Activated T-helper 1 cell treated with anti-CD3 and anti-CD28 coated beads, Interleukin-12 subunit alpha, Interleukin-12 subunit beta, Interleukin-2, Interleukin-4 antibody, amounts not matched to agents 30 ng/mL and 10 ng/mL and 1 ng/mL, durations not matched to agents 14 hours and 24 hours and 36 hours (primary cell): Measurements from ENCODE around the gene PARN. TPM values are rescaled to one million over a fixed set of nuclear protein-coding genes. Genes with fewer than 3 reads are reported as not detected.

Experiments used
- DNase-seq: peaks from one replicate; pipeline ENCODE4 v3.0.0; 2021; ENCODE audit warnings: low spot score
- H3K27ac Mint-ChIP-seq: one replicate; pipeline ENCODE4 v1.8.0; 2021; ENCODE audit warnings: mild to moderate bottlenecking, mixed read lengths
- H3K27me3 Mint-ChIP-seq: one replicate; pipeline ENCODE4 v1.8.0; 2022; ENCODE audit warnings: mild to moderate bottlenecking, moderate library complexity, mixed read lengths; ENCODE audit not compliant: insufficient read depth
- H3K36me3 Mint-ChIP-seq: one replicate; pipeline ENCODE4 v1.8.0; 2021; ENCODE audit warnings: low read depth, mixed read lengths
- H3K4me1 Mint-ChIP-seq: one replicate; pipeline ENCODE4 v1.8.0; 2021; ENCODE audit warnings: low read depth, mixed read lengths
- H3K4me3 Mint-ChIP-seq: one replicate; pipeline ENCODE4 v1.8.0; 2021; ENCODE audit warnings: mild to moderate bottlenecking, moderate library complexity, mixed read lengths
- H3K9me3 Mint-ChIP-seq: one replicate; pipeline ENCODE4 v1.8.0; 2021; ENCODE audit warnings: mixed read lengths
- intact Hi-C: fragments of 100-400 bp; cut with micrococcal nuclease; formaldehyde crosslinking; loops from one replicate; pipeline ENCODE4 v1.15.1; 2024
- total RNA-seq: library from RNA; stranded (reverse); gene quantifications from 2 replicates; pipeline ENCODE4 v1.2.3, GENCODE V29; 2022

The PARN gene
- total RNA-seq, 1 donor from 2014 or later: 55.4 TPM

GRCh38 chr16:14473488-14473887, 156.6 kb downstream of the PARN start:
- intact Hi-C loops: no loop called here
- DNase-seq: no peak
- Mint-ChIP-seq H3K36me3 (peaks cover 11% of the 10 kb centered on the region), H3K27me3 (no peaks in the 10 kb centered on the region), H3K27ac (no peak overlapping the region), H3K9me3 (no peaks in the 10 kb centered on the region), H3K4me1 (no peaks in the 10 kb centered on the region), H3K4me3 (no peak overlapping the region)

GRCh38 chr16:14472357-14472756, 157.7 kb downstream of the PARN start:
- Mint-ChIP-seq H3K36me3 (peaks cover 6% of the 10 kb centered on the region), H3K27me3 (no peaks in the 10 kb centered on the region), H3K9me3 (no peaks in the 10 kb centered on the region), H3K27ac (no peak overlapping the region), H3K4me3 (no peak overlapping the region), H3K4me1 (no peaks in the 10 kb centered on the region)
- intact Hi-C loops: no loop called here
- no peak for DNase-seq

DNA sequence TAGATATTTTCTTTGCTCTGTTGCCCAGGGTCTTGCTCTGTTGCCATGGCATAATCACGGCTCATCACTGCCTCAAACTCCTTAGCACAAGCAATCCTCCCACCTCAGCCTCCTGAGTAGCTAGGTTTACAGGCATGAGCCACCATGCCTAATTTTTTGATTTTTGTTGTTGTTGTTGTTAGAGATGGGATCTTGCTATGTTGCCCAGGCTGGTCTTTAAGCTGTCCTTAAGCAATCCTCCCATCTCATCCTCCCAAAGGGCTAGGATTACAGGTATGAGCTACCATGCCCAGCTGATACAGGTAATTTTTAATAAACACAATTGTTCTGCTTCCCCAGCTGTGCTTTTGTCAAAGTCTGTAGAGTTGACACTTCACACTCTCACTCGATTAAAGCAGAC, 159.3 kb downstream of the PARN start:
- Mint-ChIP-seq H3K4me1 (no peaks in the 10 kb centered on the region), H3K36me3 (peaks cover 2% of the 10 kb centered on the region), H3K27me3 (no peaks in the 10 kb centered on the region), H3K4me3 (no peak overlapping the region), H3K9me3 (no peaks in the 10 kb centered on the region), H3K27ac (no peak overlapping the region)
- no peak for DNase-seq
- intact Hi-C loops: no loop called here

GRCh38 chr16:14465799-14466198, 164.3 kb downstream of the PARN start:
- Mint-ChIP-seq H3K27me3 (no peaks in the 10 kb centered on the region), H3K4me3 (no peak overlapping the region), H3K4me1 (no peaks in the 10 kb centered on the region), H3K9me3 (peaks cover 11% of the 10 kb centered on the region), H3K36me3 (peaks cover 22% of the 10 kb centered on the region), H3K27ac (no peak overlapping the region)
- intact Hi-C loops: no loop called here
- no peak for DNase-seq

- Mint-ChIP-seq H3K4me1 (no peaks in the 10 kb centered on the region), H3K9me3 (peaks cover 11% of the 10 kb centered on the region), H3K4me3 (no peak overlapping the region), H3K36me3 (peaks cover 22% of the 10 kb centered on the region), H3K27me3 (no peaks in the 10 kb centered on the region), H3K27ac (no peak overlapping the region)
- intact Hi-C loops: no loop called here
- no peak for DNase-seq
These were observed 165.3 kb downstream of the PARN start for GRCh38 chr16:14464796-14465195.

DNA sequence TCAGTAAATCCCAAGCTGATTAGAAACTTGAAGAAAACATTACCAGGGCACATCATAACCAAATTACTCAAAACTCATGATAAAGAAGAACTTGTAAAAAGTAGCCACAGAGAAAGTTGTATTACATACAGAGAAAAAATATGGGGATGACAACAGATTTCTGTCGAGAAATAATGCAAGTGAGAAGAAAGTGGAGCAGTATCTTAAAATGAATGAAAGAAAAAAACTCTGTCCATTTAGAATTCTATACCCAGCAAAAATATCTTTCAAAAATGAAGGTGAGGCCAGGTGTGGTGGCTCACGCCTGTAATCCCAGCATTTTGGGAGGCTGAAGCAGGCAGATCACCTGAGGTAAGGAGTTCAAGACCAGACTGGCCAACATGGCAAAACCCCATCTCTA, 165.9 kb downstream of the PARN start:
- peaks cover 22% of the 10 kb centered on the region for H3K36me3 Mint-ChIP-seq
- no peaks in the 10 kb centered on the region for H3K4me1 Mint-ChIP-seq
- intact Hi-C loops: no loop called here
- H3K4me3 Mint-ChIP-seq: no peak overlapping the region
- peaks cover 11% of the 10 kb centered on the region for H3K9me3 Mint-ChIP-seq
- DNase-seq: no peak
- H3K27me3 Mint-ChIP-seq: no peaks in the 10 kb centered on the region
- H3K27ac Mint-ChIP-seq: no peak overlapping the region

DNA sequence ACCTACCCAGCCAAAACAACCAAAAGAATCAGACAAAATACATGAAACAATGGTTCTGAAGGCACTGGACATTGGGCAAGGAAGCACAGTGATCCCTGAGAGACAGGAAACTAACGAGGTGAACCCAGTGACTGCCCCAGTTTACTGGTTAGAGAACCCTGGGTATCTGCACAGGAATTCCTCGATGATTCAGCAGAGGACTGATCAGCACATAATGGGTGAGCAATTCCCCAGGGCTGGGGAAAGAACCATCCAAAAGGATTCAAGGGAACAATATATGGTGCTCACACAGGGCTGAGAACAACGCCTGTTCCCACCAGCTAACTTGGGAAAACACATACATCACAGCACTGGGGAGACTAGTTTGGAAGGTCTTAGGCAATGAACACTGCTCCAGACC, 167.2 kb downstream of the PARN start:
- peaks cover 11% of the 10 kb centered on the region for H3K9me3 Mint-ChIP-seq
- DNase-seq: no peak
- no peak overlapping the region for H3K4me3 Mint-ChIP-seq
- intact Hi-C loops: no loop called here
- H3K4me1 Mint-ChIP-seq: no peaks in the 10 kb centered on the region
- H3K27ac Mint-ChIP-seq: no peak overlapping the region
- peaks cover 22% of the 10 kb centered on the region for H3K36me3 Mint-ChIP-seq
- no peaks in the 10 kb centered on the region for H3K27me3 Mint-ChIP-seq

- DNase-seq: no peak
- intact Hi-C loops: no loop called here
These were observed 169.3 kb downstream of the PARN start for GRCh38 chr16:14460726-14461125.

DNA sequence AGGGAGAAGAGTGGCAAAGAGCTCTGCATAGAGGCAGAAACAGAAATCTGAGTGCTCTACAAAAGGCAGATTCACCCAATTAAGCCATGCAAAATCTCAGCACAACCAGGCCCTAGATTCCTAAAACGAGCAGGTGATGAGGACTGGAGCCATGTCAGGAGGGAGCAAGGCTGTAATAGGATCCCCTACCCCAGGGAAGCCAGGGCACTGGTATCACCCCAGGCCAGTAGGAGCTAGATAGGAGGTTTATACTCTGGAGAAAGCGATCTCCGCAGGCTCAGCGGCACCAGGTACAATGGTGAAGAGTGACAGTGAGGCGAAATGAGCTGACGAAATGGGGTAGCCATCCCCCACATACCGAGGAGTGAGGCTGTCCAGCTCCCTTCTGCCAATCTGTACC, 171.5 kb downstream of the PARN start:
- Mint-ChIP-seq H3K4me3 (no peak overlapping the region), H3K27ac (no peak overlapping the region), H3K4me1 (no peaks in the 10 kb centered on the region), H3K9me3 (peaks cover 3% of the 10 kb centered on the region), H3K27me3 (no peaks in the 10 kb centered on the region), H3K36me3 (peaks cover 18% of the 10 kb centered on the region)
- no peak for DNase-seq
- intact Hi-C loops: no loop called here

More at GRCh38 chr16:14460726-14461125, 169.3 kb downstream of the PARN start:
- Mint-ChIP-seq H3K4me3 (no peak overlapping the region), H3K36me3 (peaks cover 22% of the 10 kb centered on the region), H3K9me3 (peaks cover 11% of the 10 kb centered on the region), H3K4me1 (no peaks in the 10 kb centered on the region), H3K27me3 (no peaks in the 10 kb centered on the region), H3K27ac (no peak overlapping the region)

DNA sequence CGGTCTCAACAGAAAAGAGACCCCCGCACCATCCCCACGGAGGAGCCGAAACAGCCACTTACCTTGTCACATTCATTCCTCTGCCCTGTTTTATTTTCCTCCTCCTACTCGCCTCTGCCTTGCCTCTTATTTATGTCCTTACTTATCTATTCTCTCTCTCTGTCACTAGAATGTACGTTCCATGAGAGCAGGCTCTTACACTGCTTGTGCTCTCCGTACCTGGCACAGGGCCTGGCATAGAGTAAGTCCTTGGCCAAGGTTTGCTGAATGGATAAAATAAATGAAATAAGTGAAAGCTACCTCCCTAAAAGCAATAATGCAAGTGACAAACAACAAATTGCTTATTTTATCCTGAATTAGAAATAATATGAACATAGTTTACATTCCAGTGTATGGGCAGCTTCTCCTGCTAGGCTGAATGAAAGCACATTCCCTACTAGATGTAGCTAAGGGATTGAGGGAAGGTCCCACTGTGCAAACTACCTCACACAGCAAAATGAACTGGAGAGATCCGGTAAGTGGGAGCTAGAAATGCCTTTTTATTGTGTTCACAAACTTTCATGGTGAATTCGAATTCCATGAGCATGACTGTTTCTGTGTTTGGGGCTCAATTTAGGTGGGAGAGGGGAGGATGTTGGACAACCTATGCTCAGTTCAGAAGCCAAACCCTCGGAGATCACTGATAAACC, 173.1 kb downstream of the PARN start:
- DNase-seq: no peak

DNA sequence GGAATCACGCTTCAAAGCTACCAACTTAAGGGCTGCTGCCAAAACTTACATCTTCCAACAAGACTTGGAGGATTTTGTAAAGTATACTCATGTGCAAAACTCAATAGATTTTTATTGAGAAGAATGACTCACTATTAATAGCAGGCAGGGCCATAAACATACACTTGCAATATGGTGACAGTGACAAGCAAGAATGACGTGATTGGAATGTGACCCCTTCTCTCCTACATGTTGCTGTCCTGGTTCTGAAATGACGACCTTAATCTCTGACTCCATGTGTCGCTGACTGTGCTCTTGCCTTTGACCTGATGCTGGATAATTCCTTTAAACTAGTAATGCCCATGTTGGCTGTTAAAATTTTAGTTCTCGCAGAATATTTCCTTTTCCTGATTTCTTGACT, 174.5 kb downstream of the PARN start:
- no peak for DNase-seq
- Mint-ChIP-seq H3K4me3 (no peak overlapping the region), H3K4me1 (no peaks in the 10 kb centered on the region), H3K9me3 (no peaks in the 10 kb centered on the region), H3K36me3 (no peaks in the 10 kb centered on the region), H3K27me3 (no peaks in the 10 kb centered on the region), H3K27ac (no peak overlapping the region)
- intact Hi-C loops: no loop called here

More for the DNA sequence above, 173.1 kb downstream of the PARN start:
- H3K4me1 Mint-ChIP-seq: no peaks in the 10 kb centered on the region
- H3K27ac Mint-ChIP-seq: no peak overlapping the region
- no peaks in the 10 kb centered on the region for H3K9me3 Mint-ChIP-seq
- H3K36me3 Mint-ChIP-seq: peaks cover 9% of the 10 kb centered on the region
- no peak overlapping the region for H3K4me3 Mint-ChIP-seq
- intact Hi-C loops: no loop called here
- H3K27me3 Mint-ChIP-seq: no peaks in the 10 kb centered on the region

- no peaks in the 10 kb centered on the region for H3K36me3 Mint-ChIP-seq
- intact Hi-C loops: no loop called here
- H3K9me3 Mint-ChIP-seq: no peaks in the 10 kb centered on the region
- H3K4me3 Mint-ChIP-seq: no peak overlapping the region
- no peak overlapping the region for H3K27ac Mint-ChIP-seq
- DNase-seq: no peak
- H3K4me1 Mint-ChIP-seq: no peaks in the 10 kb centered on the region
- H3K27me3 Mint-ChIP-seq: no peaks in the 10 kb centered on the region
These were observed 175.7 kb downstream of the PARN start for GRCh38 chr16:14454391-14454790.

GRCh38 chr16:14452066-14452465, 178.0 kb downstream of the PARN start:
- H3K4me1 Mint-ChIP-seq: no peaks in the 10 kb centered on the region
- H3K36me3 Mint-ChIP-seq: no peaks in the 10 kb centered on the region
- no peak for DNase-seq
- H3K4me3 Mint-ChIP-seq: no peak overlapping the region
- intact Hi-C loops: no loop called here
- H3K27ac Mint-ChIP-seq: no peak overlapping the region
- no peaks in the 10 kb centered on the region for H3K27me3 Mint-ChIP-seq
- H3K9me3 Mint-ChIP-seq: no peaks in the 10 kb centered on the region

DNA sequence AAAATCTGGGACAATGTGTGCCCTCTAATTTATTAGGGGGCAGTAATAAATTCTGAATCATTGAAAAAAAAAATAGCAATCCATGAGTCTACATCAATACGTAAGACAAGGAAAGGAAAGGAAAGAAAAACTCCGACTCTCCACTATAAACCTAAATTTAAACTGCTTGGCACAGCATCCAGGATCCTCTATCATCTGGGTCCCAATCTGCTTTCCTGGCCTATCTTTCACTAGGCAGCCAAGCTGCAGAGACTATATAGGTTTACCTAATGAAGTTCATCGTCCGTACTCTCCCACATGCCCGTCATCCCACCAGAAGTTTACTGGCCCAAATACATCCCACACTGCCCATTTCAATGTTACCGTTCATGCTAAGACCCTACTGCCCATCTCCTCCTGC, 179.2 kb downstream of the PARN start:
- Mint-ChIP-seq H3K27me3 (no peaks in the 10 kb centered on the region), H3K9me3 (no peaks in the 10 kb centered on the region), H3K36me3 (no peaks in the 10 kb centered on the region), H3K4me1 (no peaks in the 10 kb centered on the region), H3K4me3 (no peak overlapping the region), H3K27ac (no peak overlapping the region)
- no peak for DNase-seq
- intact Hi-C loops: no loop called here
